HG02798 (cell line): ENCODE results near the gene TMEM220.

Source experiments
- ATAC-seq: cut with Tn5 transposase; IDR thresholded peaks from one replicate; pipeline ENCODE4 v1.9.1; 2021; ENCODE audit warnings: mild to moderate bottlenecking; ENCODE audit not compliant: unreplicated experiment, poor library complexity

Gene TMEM220

GRCh38 chr17:10674704-10675103 lies 55.1 kb downstream of the TMEM220 start:
- ATAC-seq, result no peak

DNA sequence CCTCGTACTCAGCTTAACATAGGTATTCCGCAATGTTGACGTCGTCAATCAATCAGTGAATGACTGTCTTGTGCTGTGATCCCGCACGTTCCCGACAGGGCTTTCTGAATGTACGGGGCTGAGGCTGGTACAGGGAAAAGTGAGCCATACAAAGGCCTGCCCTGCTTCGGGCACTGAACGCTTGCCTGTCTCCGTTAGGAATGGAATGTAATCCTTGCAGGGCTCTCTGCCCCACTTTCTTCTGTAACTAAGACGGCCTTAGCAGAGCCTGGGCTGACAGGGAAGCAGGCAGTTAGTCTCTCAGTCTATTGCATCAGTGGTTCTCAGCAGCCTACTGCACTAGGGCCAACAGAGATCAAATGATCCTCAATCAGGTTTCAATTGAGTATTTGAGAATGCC lies 56.5 kb downstream of the TMEM220 start:
- no peak for ATAC-seq

DNA sequence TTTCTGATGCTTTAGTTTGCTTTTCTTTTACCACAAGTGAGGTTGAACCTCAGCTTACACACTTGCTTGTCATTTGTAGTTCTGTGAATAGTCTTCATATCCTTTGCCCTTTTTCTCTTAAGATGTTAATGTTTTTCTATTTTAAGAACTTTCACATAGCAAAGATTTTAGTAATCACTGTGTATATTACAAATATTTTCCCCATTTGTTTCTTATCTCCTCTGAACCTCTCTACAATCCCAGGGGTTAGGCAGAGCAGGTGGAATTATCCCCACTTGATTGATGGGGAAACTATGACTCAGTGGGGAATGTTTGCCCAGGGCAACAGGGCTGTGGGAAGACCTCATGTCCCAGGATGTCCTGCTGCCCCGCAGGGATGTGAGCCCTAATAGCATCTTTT lies 61.0 kb downstream of the TMEM220 start:
- ATAC-seq, result no peak

DNA sequence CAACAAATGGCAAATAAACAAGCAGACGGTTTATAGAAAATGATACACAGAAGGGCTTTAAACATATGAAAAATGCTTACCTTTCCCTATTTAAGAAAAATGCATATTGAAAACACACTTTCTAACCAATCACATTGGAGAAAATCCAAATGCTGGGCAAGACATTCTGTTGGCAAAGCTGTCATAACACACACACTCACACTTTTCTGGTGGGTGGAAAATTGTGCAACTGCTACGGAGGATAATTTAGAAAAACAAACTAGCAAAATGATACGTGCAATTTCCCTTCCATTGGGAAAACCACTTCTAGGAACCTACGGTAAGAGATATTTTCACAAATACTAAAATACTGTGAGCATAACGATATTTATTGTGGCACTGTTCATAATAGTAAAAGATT lies 62.9 kb downstream of the TMEM220 start:
- ATAC-seq, result no peak

DNA sequence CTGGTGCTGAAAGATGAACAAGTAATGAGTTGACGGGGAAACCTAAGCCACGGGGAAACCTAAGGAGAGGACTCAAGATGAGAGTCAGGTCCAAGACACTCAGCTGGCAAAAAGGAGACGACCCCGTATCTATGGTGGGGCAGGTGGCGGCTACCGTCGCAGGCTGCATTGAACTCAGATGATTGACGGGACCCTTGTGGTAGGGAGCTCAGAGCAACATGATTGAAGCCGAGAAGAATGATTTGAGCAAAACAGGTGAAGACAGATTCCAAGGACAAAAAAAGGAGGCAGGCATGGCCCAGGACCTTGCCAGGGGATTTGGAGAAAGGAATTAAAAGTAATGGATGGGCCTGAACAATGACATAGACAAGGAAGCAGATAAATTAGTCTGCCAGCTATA lies 65.3 kb downstream of the TMEM220 start:
- no peak for ATAC-seq
